ENCODE data around the gene LRRC71. TPM values are rescaled to one million over a fixed set of nuclear protein-coding genes. Genes with fewer than 3 reads are reported as not detected.
"Not testable (repeated sequence)": the region's sequence is repeated elsewhere in the genome, so short reads cannot be mapped to it uniquely, and the experiment has no call there.

Gene LRRC71
- total RNA-seq, 1 donor from 2014 or later: not detected

GRCh38 chr1:156905651-156906050 lies 14.8 kb upstream of the LRRC71 start:
- ATAC-seq: no peak

- ATAC-seq: no peak
Observed at GRCh38 chr1:156906206-156906906, 14.1 kb upstream of the LRRC71 start.

DNA sequence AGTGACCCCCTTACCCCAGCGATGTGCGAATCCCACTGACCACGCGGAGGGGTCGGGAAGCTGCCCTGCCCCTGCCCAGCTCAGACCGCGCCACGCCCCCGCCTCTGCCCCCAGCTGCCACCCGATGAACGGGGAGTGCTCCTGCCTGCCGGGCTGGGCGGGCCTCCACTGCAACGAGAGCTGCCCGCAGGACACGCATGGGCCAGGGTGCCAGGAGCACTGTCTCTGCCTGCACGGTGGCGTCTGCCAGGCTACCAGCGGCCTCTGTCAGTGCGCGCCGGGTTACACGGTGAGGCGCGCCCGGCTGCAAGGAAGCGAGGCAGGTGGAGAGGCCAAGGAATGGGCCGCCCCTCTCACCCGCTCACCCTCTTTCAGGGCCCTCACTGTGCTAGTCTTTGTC lies 11.9 kb upstream of the LRRC71 start:
- peak; percentile 27 for ATAC-seq

DNA sequence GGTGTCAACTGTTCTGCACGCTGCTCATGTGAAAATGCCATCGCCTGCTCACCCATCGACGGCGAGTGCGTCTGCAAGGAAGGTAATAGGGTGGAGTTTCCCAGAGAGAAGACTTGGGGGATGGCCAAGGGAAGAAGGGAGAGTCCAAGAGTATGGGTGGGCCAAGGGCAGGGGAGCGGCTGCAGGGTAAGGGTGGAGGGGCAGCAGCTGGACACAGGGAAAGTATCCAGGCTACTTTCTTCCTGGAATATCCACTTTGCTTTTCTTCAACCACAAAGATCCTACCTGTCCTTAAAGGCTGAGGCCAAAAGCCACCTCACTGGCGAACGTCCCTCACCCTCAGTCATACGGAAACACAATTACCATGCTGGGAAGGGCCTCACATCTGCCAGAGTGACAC lies 11.5 kb upstream of the LRRC71 start:
- ATAC-seq: no peak

- ATAC-seq: no peak
Observed at GRCh38 chr1:156909671-156910070, 10.8 kb upstream of the LRRC71 start.

GRCh38 chr1:156910309-156910782 lies 10.1 kb upstream of the LRRC71 start:
- no peak for ATAC-seq

DNA sequence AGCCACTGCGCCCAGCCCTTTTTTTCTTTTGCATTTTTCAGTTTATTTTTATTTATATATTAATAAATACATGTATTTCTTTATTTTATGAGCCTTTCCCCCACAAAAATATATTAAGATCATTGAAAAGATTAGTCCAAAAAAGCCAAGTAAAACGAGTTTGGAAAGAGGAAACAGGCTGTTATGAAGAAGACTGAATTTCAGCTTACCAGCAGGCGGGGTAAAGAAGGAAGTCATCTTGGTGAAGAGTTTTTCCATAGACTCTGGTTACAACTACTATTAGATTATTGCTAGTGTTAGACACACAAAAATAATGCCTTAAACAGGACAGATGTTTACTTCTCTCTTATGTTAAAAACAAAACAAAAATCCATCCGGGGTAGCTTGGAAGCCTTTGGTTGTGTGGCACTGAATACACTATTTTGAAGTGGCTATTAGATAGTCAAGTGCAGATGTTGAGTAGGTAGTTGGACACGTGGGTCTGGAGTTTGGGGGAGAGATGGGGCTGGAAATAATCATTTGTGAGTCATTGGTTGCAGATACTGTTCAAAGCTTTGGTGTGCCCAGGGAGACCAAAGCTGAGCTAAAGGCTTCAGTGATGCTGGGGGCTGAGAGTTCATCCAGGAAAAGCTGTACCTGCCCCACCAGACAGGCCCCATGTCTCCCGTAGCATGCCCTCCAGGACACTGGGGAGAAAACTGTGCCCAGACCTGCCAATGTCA lies 8.7 kb upstream of the LRRC71 start:
- ATAC-seq: no peak

- ATAC-seq: no peak
Observed at GRCh38 chr1:156912310-156912709, 8.1 kb upstream of the LRRC71 start.

DNA sequence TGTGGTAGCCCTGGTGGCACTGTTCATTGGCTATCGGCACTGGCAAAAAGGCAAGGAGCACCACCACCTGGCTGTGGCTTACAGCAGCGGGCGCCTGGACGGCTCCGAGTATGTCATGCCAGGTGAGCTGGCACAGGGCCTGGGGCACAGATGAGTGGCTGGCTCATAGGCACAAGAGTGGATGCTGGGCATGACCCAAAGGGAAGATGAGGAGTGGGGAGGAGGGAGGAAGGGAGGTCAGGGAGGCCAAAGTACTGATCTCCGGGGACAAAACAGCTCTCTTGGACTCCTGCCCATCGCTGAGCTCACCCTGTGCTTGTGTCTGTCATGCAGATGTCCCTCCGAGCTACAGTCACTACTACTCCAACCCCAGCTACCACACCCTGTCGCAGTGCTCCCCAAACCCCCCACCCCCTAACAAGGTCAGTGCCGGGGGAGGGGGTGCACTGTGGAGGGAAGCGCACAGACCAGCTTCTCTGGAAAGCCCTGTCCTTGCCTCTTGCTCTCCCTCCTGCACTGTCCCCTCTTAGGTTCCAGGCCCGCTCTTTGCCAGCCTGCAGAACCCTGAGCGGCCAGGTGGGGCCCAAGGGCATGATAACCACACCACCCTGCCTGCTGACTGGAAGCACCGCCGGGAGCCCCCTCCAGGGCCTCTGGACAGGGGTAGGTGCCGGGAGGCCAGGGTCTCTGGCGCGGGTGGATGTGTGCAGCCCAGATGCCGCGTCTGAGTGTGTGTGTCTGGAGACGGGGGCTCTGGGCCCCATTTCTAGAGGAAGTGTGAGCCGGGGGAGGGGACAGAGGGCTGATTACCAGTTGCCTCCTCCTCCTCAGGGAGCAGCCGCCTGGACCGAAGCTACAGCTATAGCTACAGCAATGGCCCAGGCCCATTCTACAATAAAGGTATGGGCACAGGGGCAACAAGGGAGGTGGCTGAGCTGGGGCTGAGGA lies 7.3 kb upstream of the LRRC71 start:
- no peak for ATAC-seq

DNA sequence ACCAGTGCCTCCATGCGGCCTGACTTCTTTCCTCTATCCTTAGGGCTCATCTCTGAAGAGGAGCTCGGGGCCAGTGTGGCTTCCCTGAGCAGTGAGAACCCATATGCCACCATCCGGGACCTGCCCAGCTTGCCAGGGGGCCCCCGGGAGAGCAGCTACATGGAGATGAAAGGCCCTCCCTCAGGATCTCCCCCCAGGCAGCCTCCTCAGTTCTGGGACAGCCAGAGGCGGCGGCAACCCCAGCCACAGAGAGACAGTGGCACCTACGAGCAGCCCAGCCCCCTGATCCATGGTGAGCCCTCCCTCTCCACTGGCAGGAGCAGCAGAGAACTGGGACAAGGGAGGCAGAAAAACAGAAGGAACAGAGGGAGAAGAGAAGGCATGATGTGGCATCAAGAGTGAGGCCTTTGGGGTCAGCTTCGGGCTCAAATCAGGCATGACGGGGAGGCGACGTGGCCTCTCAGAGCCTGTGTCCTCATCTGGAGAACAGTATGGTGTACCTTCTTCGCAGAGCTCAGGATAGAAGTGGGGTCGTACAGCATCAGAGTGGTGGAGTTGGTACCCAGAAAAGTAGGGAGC lies 6.5 kb upstream of the LRRC71 start:
- no peak for ATAC-seq

- ATAC-seq: no peak
Observed at GRCh38 chr1:156914440-156914856, 6.0 kb upstream of the LRRC71 start.

- ATAC-seq: no peak
Observed at GRCh38 chr1:156921053-156921529, 659 bp downstream of the LRRC71 start.

- ATAC-seq: no peak
Observed at GRCh38 chr1:156922986-156923669, 2.7 kb downstream of the LRRC71 start.

DNA sequence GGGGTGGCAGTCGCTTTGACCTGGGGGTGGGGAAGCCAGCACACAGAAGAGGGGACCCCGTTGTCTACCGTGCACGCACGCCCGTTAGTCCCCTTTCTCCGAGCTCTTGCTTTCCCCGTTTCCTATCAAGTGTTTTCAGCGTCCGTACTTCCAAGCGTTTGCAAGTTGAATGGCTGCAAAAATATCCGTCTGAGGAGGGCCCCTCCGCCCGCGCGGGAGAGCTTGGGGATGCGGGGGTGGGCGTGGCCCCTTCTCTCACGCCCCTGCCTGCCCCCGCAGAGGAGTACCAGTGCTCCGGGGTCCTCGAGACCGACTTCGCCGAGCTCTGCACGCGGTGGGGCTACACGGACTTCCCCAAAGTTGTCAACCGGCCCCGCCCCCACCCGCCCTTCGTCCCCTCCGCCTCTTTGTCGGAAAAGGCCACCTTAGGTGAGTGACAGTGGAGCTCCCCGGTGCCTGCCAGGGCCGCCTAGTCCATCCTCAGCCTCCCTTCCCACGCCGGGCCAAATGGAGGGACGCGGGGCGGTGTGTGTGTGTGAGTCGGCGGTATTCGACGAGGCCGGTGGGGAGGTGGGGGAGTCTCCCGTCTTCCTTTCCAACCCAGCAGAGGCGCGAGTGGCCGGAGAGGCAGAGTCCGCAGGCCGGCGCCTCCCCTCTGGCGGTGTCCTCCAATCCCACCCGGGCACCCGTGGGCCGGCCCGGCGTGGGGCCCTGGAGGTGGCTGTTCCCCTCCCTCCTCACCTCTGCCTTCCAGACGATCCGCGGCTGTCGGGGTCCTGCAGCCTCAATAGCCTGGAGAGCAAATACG lies 3.4 kb downstream of the LRRC71 start:
- ATAC-seq: no peak

DNA sequence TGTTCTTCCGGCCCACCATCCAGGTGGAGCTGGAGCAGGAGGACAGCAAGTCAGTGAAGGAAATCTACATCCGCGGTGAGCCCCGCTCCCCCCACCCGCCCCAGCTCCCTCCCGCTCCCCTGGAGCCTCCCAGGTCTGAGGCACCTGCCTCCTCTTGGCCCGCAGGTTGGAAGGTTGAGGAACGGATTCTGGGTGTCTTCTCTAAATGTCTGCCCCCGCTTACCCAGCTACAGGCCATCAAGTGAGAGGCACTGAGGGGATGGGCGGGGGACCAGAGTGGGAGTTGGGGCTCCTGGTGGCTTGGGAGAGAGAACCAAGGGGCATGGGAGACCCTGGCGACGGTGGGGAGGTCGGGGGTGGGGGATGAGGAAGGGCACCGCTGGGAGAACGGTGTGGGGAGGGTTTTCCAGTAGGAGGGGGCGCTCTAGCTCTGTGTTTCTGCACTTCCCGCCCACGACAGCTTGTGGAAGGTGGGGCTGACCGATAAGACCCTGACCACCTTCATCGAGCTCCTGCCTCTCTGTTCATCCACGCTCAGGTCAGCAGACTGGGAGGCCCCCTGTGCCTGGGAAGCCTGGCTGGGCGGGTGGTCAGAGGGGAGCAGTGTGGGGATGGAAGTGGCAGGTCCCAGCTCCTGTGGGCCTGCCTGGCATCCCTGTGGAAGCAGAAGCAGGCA lies 4.2 kb downstream of the LRRC71 start:
- ATAC-seq: no peak

DNA sequence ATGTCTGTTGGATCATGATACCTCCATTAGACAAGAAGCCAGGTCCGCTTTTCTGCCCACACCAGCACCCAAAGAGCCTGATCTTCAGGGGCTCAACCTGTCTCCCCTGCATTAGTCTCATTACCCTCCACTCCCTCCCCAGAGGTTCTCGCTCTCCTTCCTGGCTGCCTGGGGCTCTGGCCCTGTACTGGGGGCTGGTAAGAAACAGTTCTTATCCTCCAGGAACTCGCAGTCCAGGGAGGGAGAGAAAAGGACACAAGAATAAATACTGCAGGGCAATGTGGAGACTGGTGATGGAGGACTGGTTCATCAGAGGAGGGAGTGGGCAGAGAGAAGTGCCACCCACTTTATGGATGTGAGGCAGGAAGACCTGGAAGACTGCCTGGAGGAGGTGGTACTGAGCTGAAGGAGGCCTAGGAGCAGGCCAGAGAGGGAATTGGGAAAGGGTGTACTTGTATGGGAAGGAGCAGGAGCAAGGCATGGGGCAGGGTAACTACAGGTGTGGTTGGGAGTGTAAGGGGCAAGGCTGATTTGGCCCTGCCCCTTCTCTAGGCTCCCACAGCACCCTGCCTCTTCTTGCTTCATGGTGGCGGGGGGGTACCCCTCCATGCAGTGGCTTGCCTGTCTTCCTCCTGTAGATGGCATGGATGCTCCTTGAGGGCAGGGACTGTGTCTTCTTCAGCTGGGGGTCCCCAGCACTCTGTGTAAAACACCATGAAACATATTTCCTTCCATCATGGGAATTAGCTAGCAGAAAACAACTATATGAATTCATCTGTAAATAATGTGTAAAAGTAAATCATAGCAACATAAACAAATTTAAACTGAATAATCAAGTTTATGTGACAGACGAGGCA lies 5.0 kb downstream of the LRRC71 start:
- no peak for ATAC-seq

GRCh38 chr1:156926175-156926574 lies 5.7 kb downstream of the LRRC71 start:
- ATAC-seq: peak; percentile 50

GRCh38 chr1:156926695-156927094 lies 6.3 kb downstream of the LRRC71 start:
- ATAC-seq: not testable (repeated sequence)
